HepG2 (cell line): Measurements from ENCODE around the gene DALRD3.

Experiments
- CTCF ChIP-seq: sonication (generic); formaldehyde crosslinking; IDR thresholded peaks from 2 replicates; pipeline ENCODE4 v1.5.0; 2020; ENCODE audit warnings: mild to moderate bottlenecking, missing genetic modification reagents, moderate library complexity
- FOXO1 ChIP-seq: sonication (generic); formaldehyde crosslinking; IDR thresholded peaks from 2 replicates; pipeline ENCODE4 v1.4.0; 2020; ENCODE audit warnings: missing genetic modification reagents
- GABPA ChIP-seq, 2 experiments: IDR thresholded peaks; 2 replicates each; pipeline ENCODE4 v1.6.1; 2011 to 2016; ENCODE audit warnings: low read depth in 2 of 2, low read length in 1 of 2, missing biosample characterization in 1 of 2, missing genetic modification characterization in 1 of 2
- MED13 ChIP-seq: sonication (generic); formaldehyde crosslinking; IDR thresholded peaks from 2 replicates; pipeline ENCODE4 v1.5.0; 2020; ENCODE audit warnings: missing genetic modification reagents
- ZSCAN29 ChIP-seq: sonication (generic); formaldehyde crosslinking; conservative IDR thresholded peaks from 2 replicates; pipeline ENCODE4 v1.4.0; 2020; ENCODE audit warnings: mild to moderate bottlenecking, missing genetic modification reagents

GRCh38 chr3:49032646-49033304, 14.4 kb upstream of the DALRD3 start:
- TF ChIP-seq ZSCAN29 (CRISPR knock-in tag) (no peak), MED13 (no peak), GABPA (IDR thresholded peaks at IDR 0.05; ENCODE audit: low read depth, low read length) (no peak), GABPA (CRISPR knock-in tag; IDR thresholded peaks at IDR 0.05; ENCODE audit: low read depth) (no peak), FOXO1 (CRISPR knock-in tag) (no peak), CTCF (CRISPR knock-in tag) (no peak)
